KBM-7 (cell line): ENCODE data around the gene OR5K3.
"Not testable (repeated sequence)": the region's sequence is repeated elsewhere in the genome, so short reads cannot be mapped to it uniquely, and the experiment has no call there.

Source experiments
- DNase-seq: peaks from one replicate; pipeline ENCODE4 v3.0.0-alpha.2; 2015
- in situ Hi-C: fragments of 300-500 bp; cut with MboI; formaldehyde crosslinking; loops from 2 replicates; pipeline ENCODE4 v1.14.3; 2020; ENCODE audit warnings: low sequenced_read_pairs, low pct_unique_long_range_greater_than_20kb, mixed read lengths

Gene OR5K3, protein sequence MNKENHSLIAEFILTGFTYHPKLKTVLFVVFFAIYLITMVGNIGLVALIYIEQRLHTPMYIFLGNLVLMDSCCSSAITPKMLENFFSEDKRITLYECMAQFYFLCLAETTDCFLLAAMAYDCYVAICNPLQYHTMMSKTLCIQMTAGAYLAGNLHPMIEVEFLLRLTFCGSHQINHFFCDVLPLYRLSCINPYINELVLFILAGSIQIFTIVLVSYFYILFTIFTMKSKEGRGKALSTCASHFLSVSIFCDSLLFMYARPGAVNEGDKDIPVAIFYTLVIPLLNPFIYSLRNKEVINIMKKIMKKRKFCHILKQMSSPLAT

DNA sequence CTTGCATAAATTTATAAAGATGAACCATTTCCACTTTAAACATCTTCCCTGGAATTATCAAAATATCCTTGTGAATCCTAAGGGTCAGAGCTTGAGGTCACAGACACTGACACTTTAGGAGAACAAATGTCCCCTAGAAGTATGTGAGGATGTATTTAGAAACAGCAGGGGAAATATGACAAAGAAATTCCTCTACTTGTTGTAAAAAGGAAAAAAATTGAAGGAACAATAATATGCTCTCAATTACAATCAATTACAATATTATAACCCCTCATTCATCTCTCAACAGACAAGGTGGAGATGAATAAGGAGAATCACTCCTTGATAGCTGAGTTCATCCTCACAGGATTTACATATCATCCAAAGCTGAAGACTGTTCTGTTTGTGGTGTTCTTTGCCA, at the start of gene OR5K3:
Gene OR5K3, plus strand, starts transcription at position 301 of the 400 bp plus-strand sequence. Its CDS starts 0 bp downstream, at position 301.
- in situ Hi-C loops, result no loop called here

DNA sequence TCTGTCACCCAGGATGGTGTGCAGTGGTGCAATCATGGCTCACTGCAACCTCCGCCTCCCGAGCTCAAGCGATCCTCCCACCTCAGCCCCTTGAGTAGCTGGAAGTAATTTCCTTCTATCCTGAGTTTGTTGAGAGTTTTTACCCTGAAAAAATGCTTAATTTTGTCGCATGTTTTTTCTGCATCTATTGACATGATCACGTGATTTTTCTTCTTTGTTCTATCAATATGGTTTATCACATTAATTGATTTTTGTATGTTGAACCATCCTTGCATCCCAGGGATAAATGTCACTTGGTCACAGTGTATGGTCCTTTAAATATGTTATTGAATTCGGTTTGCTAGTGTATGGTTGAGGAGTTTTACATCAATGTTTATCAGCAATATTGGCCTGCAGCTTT, 48.7 kb upstream of the OR5K3 start:
- in situ Hi-C loops, result loop anchor here (25.0 kb wide), 3 partner anchors 246 to 471 kb away; partner anchors contain the start of genes CPOX and GABRR3
- DNase-seq, result no peak

More for the DNA sequence above, at the start of gene OR5K3:
- DNase-seq, result no peak

DNA sequence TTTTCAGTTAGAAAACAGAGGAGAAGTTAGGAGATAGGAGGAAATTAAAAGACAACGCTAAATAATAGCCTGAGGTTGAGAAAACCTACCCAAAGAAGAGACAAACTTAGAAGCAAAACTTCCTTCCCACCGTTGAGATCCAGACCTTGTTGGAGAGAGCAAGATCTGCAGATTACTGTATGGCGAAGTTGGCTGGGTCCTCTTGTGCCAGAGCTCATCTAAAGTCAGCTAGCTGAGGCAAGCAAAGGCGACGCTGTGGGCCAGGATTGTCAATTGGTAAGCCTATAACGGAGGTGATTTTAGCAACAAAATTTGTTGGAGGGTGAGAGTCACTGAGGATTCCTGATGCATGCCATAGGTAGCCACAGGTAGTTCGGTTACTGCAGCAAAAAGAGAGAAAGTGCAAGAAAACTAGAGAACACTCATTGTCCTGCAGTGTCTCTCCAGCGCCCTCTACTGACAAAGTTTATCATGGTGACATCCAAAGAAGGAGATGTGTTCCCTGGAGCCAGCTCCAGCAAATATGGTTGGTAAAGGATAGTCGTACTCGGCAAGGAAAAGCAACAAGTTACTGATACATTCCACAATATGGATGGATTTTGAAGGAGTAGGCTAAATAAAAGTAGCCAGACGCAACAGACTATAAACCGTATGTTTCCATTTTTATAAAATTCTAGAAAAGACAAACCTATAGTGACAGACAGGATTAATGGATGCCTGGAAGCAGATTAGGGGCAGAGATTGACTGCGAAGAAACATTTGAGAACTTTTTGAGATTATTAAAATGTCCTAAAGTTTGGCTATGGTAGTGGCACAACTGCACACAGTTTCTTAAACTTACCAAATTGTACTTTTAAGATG, 46.6 kb upstream of the OR5K3 start:
- in situ Hi-C loops, result loop anchor here (25.0 kb wide), 3 partner anchors 243 to 468 kb away; partner anchors contain the start of genes CPOX and GABRR3
- peak; percentile 73 for DNase-seq

DNA sequence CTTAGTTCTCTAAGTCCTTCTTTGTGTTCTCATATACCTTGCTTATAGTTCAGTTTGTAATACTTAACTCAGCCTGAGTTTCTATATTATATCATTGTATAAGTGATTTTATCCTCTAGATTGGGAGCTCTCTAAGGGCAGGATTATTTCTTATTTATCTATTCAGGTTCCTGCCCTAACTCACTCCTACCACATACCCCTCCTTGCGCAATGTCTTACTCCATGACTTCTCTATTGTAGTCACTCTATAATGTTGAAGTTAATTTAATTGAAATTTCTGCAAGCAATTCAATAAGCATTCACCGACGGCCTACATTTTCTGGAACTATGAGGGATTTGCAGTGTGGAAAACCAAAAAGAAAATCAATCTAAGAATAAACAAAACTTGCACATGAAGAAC, 40.4 kb upstream of the OR5K3 start:
- in situ Hi-C loops, result no loop called here
- no peak for DNase-seq

DNA sequence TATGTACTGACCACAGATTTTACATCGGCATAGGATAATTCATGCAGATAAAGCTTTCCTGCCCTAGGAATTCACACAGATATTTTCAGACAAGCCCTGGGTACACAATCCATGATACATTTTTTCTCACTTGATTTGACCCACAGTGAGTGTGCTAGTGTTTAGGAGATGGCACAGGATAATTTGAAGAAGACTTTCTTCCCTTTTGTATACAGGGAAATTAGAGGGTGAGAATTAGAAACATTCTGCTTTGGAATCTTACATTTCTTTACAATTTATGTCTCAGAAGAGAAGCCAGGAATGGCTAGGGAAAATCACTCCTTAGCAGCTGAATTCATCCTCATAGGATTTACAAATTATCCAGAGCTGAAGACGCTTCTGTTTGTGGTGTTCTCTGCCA, 36.9 kb upstream of the OR5K3 start, which contains the start of gene OR5K4:
Gene OR5K4, plus strand, starts transcription at position 301 of the 400 bp plus-strand sequence. Its CDS starts 0 bp downstream, at position 301.
- DNase-seq, result no peak
- in situ Hi-C loops, result no loop called here

DNA sequence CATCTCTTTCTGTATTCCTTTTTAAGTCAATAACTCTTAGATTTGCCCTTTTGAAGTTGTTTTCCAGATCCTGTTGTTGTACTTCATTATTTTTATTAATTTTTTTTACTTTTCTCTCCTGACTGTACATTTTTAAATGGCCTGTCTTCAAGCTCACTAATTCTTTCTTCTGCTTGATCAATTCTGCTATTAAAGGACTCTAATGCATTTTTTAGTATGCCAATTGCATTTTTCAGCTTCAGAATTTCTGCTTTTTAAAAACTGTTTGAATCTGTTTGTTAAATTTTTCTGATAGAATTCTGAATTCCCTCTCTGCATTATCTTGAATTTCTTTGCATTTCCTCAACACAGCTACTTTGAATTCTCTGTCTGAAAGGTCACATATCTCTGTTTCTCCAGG, 31.2 kb upstream of the OR5K3 start:
- DNase-seq, result no peak

DNA sequence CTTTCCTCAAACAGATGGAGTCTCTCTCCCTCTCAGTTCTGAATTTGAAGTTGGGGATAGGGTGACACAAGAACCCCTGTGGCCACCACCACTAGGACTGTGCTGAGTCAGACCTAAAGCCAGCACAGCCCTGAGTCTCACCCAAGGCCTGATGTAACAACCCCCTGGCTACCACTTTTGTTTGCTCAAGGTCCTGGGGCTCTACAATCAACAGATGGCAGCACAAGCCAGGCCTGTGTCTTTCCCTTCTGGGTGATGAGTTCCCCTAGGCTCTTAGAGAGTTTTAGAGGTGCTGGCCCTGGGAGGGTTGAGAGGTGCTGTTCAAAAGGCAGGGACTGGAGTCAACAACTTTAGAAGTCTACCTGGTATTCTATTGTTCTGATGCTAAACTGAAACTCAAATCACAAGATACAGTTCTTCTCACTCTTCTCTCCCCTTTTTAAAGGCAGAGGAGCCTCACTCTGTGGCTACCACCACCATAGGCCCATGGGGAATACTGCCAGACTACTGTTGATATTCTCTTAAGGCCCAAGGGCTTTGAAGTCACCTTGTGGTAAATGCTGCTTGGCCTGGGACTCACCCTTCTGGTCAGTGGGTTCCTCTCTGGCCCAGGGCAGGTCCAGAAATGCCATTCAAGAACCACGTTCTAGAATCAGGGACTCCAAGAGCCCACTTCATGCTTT, 30.3 kb upstream of the OR5K3 start:
- in situ Hi-C loops, result no loop called here

More for the DNA sequence above, 31.2 kb upstream of the OR5K3 start:
- in situ Hi-C loops, result no loop called here

DNA sequence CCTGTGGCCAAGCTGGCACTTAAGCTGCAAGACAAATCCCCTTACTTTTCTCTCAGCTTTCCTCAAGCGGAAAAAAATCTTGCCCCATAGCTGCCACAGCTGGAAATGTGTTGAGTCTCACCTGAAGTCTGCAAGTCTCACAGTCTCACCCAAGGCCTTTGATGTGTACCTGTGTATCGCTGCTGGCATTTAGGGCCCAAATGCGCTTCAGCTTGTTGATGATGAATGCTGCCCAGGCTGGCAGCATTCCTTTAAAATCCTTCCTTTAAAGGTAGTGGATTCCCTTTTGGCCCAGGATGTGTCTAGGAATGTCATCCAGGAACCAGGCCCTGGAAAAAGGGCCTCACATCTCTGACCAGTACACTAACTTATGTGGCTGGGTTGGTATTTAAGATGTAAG, 29.8 kb upstream of the OR5K3 start:
- in situ Hi-C loops, result no loop called here
- no peak for DNase-seq

More for the DNA sequence above, 30.3 kb upstream of the OR5K3 start:
- DNase-seq, result no peak

DNA sequence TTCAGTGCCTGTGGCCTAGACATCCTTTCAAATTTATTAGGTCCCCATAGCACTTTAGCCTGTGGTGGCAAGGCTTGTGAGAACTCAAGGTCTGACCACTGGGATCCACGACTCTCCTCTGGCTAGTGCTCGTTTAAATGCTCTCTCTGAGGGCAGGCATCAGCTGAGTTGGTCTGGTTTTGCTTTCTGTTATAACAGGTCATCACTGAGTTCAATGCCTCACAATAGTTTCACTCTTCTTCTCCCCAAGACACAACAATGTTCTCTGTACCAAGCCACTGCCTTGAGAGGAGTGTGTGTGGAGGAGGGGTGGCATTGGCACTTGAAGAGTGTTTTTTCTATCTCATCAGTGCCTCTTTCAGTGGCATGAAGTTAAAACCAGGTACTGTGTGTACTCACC, 29.2 kb upstream of the OR5K3 start:
- no peak for DNase-seq
- in situ Hi-C loops, result no loop called here

DNA sequence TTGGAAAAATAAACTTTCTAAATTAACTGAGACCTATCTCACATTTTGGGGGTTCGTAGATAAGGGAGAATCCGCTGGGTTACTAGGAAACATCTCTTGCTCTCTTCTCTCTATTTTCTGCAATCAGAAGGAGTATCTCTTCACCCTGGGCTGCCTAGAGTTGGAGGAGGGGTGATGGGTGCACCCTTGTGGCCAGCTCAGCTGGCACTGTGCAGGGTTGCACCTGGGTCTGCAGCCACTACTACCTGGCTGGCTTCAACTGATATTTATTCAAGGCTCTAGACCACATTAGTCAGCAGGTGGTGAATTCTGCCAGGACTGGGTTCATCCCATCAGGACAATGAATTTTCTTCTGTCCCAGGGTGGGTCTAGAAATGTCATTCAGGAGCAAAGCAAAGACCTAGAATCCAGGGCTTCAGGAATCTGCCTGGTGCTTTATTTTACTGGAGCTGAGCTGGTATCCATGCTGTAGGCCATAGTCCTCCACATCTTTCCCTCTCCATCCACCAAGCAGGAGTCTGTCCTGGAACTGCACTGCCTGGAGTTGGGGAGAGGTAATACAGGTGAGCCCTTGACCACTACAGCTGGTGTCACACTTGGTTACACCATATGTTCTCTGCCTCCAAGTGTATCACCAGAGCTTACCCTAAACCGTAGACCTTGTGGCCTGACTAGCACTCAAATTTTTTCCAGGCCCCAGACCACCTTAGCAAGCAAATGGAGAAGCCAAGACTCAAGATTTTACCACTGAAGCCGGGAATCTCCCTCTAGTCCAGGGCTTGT, 22.8 kb upstream of the OR5K3 start:
- in situ Hi-C loops, result no loop called here
- DNase-seq, result no peak

DNA sequence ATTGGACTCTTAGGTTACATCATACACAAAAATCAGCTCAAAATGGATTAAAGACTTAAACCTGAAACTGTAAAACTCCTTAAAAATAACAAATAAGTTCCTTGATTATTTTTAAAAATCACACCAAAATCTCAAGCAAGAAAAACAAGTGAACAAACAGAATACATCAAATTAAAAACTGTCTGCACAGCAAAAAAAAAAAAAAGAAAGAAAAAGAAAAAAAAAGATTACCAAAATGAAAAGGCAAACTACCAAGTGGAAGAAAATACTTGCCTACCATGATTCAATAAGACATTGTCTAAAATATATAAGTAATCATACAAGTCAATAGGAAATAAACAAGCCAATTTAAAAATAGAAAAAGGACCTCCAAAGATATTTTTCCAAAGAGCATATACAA, 19.3 kb upstream of the OR5K3 start:
- in situ Hi-C loops, result no loop called here
- DNase-seq, result no peak

DNA sequence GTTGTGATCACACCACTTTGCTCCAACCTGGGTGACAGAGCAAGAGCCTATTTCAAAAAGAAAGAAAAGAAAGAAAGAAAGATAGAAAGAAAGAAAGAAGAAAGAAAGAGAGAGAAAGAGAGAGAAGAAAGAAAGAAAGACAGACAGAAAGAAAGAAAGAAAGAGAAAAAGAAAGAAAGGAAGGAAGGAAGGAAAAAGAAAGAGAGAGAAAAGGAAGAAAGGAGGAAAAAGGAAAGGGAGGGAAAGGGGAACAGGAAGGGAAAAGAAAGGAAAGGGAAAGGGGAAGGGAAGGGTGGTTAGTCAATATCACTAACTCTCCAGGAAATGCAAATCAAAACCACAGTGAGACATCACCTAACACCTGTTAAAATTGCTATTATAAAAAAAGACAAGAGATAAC, 18.6 kb upstream of the OR5K3 start:
- no peak for DNase-seq
- in situ Hi-C loops, result no loop called here

DNA sequence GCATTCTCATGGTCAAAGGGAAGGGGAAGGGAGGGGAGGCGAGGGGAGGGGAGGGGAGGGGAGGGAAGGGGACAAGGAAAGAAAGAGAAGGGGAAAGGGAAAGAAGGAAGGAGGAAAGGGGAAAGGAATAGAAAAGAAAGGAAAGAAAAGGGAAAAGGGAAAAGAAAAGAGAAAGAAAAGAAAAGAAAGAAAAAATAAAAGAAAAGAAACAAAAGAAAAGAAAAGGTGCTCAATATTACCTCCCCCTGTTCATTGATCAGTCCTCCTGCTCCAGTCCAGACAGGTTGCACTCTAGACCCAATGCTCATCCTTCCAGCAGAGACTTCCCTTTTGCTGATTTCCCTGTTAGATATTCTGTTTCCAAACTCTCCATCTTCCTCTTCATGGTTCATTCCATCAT, 18.0 kb upstream of the OR5K3 start:
- DNase-seq, result no peak
- in situ Hi-C loops, result no loop called here

DNA sequence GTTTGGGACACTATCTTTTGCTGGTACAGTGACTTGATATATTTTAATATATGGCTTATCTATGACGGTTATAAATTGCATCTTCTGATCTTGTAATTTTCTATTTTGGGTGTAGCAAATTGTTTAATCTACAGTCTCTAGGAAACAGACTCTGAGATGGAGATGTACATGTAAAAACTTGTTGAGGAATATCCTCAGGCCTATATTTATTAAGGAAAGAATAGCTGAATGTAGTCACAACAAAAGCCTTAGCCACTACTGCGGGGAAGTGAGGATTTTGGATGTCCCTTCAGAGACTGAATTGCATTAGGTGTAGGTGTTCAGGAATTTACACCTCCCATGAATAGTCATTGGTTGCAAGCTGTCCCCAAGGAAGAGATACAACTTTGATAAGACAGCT, 13.8 kb upstream of the OR5K3 start:
- no peak for DNase-seq
- in situ Hi-C loops, result no loop called here

DNA sequence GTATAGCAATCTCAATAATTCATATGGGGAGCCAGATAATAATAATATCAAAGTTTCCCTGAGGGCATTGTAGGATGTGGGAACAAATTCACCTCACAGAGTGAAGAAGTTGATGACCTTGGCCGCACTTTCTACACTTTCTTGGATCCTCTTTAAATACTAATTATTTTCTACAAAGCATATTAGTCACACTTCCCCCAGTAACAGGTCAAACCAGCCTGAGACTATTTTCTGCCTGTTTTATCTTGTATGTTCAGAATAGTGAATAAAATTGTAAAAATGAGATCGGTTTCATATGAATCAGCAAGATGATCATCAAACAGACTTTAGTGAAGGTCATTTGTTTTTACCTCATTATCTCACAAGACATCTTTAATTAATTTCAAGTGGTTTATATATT, 2.3 kb upstream of the OR5K3 start:
- DNase-seq, result no peak
- in situ Hi-C loops, result no loop called here

DNA sequence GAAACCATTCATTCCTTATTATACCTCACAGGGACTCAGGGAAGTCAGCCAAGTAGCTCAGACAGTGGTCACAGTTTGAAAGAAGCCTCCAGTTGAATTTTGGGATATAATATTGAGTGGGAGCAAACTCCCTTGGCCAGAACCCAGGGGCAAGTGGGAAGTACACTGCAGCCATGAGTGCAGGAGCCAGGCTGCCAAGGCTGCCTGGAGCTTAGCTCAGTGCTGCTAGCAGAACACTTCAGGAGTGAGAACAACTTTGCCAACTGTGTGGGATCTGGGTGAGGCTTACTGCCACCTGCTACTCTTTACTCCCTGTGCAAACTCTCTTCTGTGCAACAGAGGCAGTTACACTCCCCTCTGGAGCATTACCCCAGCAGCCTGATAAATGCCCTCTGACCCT, 4.6 kb downstream of the OR5K3 start:
- in situ Hi-C loops, result no loop called here
- no peak for DNase-seq

DNA sequence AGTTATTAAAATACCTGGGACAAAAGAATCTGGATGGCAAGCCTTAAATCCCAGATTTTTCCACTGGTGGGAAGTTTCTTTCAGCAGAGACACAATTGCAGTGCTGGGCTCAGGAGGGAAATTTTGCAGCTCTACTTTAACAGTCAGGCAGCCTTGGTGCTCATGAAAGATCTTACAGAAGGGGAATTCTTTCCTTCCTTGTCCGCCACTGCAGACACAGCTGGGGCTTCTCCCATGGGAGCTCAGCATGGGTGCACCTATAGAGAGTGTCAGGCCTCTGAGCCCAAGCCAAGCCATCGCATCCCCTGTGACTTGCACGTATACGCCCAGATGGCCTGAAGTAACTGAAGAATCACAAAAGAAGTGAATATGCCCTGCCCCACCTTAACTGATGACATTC, 6.0 kb downstream of the OR5K3 start:
- in situ Hi-C loops, DNase-seq: not testable (repeated sequence)

DNA sequence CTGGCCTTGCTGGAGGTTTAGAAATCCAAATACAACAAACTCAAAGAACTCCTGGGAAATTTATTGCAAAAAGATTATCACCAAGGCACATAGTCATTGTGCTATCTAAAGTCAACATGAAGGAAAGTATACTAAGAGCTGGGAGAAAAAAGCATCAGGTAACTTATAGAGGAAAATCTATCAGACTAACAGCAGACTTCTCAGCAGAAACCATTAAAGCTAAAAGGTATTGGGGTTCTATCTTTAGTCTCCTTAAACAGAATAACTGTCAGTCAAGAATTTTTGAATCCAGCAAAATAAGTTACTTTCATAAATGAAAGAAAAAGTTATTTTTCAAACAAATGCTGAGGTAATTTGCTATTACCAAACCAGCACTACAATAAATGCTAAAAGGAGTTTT, 8.0 kb downstream of the OR5K3 start:
- DNase-seq, result no peak
- in situ Hi-C loops, result no loop called here

DNA sequence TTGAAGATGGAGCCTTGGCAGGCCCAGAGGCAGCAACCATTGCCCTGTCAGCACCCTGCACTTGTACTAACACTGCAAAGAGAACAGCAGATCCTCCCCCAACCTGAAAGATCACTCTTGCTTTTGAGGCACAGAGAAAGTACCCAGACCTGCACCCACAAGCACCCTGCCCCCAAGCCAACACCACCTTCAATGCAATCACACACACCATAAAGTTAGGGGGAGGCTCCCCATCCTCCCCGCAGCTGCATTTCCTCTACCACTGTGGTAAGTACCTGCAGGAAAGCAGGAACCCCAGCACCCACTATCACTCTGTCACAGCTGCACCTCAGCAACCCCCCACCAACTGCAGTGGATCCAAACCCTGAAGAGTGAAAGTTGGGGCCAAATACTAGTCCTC, 12.0 kb downstream of the OR5K3 start:
- in situ Hi-C loops, result no loop called here
- DNase-seq, result no peak
